IPS DF 19.7 (cell line): ENCODE measurements around the gene ATAD2B.
"Not testable (repeated sequence)": the region's sequence is repeated elsewhere in the genome, so short reads cannot be mapped to it uniquely, and the experiment has no call there.

ENCODE experiments used
- DNase-seq: peaks from one replicate; pipeline ENCODE4 v3.0.0-alpha.2; 2013; ENCODE audit warnings: low read depth, low spot score

ATAD2B gene

DNA sequence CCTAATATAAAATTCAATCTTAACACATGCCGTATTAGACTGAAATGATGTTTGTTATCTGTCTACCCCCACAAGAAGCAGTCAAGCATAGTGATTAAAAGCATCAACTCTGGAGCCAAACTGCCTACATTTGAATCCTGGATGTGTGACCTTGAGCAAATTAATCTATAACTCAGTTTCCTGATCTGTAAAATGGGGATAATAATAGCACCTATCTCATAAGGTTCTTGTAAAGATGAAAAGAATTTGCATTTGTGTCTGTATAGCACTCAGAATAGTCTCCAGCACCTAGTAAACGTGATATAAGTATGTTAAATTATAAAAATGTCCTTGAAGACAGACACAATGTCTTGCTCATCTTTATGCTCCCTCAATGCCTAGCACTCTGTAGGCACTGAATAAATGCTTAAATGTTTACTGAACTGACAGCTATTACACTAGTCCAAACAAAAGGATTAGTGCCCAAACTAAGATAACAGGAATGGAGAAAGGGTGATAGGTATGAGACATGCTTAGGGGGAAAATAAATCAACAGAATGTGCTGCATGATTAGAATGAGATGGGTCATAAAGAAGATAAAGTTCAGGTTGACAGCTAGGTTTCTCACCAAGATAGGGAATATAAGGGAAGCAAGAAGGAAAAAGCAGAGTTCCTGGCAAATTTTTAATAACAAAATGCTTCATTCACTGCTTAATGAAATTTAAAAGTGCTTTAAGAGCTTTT is 180.6 kb downstream of the ATAD2B start:
- no peak for DNase-seq

DNA sequence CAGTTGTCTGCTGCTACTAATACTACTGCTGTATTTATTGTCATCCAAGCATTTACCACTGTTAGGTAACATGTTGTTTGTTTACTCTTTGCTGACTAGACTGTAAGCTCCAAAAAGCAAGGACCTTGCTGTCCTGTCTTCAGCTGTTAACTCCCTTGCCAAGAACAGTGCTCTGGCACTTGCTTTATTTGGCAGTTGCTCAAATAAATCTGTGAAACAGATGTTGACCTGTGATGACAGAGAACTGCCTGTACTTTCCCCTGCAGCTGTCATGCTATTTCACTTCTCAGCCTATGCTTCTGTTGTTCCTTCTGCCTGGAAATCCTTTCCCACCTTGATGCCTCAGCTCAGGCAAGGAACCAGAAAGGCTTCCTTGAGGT is 181.2 kb downstream of the ATAD2B start:
- DNase-seq = no peak

DNA sequence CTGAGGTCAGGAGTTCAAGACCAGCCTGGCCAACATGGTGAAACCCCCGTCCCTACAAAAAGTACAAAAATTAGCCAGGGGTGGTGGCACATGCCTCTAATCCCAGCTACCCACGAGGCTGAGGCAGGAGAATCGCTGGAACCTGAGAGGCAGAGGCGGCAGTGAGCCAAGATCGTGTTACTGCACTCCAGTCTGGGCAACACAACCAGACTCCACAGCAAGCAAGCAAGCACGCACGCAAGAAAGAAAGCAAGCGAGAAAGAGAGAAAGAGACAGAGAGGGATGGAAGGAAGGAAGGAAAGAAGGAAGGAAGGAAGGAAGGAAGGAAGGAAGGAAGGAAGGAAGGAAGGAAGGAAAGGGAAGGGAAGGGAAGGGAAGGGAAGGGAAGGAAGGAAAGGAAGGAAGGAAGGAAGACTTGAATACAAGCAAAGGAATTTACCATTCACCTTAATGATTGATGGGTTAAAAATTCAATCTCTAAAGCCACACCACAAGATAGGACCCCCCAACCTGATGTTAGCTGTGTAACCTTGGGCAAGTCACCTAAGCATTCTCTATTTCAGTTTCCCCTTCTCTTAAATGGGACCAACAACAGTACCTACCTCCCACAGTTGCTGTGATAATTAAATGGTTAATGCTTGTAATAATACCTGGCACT is 181.7 kb downstream of the ATAD2B start:
- DNase-seq = no peak

DNA sequence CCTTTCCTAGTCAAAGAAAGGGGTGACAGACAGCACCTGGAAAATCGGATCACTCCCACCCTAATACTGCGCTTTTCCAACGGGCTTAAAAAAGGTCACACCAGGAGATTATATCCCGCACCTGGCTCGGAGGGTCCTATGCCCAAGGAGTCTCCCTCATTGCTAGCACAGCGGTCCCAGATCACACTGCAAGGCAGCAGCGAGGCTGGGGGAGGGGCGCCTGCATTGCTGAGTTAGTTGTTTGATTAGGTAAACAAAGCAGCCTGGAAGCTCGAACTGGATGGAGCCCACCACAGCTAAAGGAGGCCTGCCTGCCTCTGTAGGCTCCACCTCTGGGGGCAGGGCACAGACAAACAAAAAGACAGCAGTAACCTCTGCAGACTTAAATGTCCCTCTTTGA is 190.1 kb downstream of the ATAD2B start:
- not testable (repeated sequence) for DNase-seq

DNA sequence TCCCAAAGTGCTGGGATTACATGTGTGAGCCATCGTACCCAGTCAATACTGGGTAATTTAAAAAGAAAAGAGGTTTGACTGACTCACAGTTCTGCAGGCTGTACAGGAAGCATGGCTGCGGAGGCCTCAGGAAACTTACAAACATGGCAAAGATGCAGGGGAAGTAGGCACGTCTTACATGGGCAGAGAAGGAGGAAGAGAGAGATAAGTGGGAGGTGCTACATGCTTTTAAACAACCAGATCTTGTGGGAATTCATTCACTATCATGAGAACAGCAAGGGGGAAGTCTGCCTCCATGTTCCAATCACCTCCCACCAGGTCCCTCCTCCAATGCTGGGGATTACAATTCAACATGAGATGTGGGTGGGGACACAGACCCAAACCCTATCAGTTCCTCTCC is 192.5 kb downstream of the ATAD2B start:
- DNase-seq = no peak

DNA sequence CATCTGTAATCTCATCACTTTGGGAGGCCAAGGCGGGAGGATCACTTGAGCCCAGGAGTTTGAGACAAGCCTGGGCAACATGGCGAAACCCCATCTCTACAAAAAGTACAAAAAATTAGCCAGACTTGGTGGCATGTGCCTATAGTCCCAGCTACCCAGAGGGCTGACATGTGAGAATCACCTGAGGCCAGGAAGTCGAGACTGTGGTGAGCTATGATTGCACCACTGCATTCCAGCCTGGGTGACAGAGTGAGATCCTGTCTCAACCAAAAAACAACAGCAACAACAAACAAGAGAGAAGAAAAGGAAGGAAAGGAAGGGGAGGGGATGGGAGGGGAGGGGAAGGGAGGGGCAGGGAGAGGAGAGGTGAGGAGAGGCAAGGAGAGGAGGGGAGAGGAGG is 203.9 kb downstream of the ATAD2B start:
- not testable (repeated sequence) for DNase-seq

DNA sequence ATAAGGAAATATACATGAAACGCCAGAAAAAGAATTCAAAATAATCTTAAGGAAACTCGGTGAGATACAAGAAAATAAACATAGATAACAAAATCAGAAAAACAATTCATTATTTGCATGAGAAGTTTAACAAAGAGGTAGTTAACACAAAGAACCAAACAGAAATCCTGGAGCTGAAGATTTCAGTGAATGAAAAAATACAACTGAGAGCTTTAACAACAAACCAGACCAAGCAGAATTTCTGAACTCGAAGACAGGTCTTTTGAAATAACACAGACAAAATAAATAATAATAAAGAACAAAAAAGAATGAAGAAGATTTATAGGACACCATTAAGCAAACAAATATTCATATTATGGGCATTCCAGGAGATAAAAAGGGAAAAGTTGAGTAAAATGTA is 204.7 kb downstream of the ATAD2B start:
- DNase-seq = no peak

DNA sequence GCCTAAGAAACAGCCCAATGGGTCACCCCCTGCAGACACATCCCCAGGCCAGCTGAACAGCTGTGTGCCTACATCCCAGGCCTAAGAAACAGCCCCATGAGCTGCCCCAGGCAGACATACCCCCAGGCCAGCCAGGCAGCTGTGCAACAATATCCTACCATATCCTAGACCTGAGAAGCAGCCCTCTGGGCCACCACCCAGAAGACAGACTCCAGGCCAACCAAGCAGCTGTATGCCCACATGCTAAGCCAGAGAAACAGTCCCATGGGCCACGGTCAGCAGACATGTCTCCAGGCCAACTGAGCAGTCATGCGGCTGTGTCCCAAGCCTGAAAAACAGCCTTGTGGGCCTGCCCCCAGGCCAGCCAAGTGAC is 205.5 kb downstream of the ATAD2B start:
- DNase-seq = no peak

DNA sequence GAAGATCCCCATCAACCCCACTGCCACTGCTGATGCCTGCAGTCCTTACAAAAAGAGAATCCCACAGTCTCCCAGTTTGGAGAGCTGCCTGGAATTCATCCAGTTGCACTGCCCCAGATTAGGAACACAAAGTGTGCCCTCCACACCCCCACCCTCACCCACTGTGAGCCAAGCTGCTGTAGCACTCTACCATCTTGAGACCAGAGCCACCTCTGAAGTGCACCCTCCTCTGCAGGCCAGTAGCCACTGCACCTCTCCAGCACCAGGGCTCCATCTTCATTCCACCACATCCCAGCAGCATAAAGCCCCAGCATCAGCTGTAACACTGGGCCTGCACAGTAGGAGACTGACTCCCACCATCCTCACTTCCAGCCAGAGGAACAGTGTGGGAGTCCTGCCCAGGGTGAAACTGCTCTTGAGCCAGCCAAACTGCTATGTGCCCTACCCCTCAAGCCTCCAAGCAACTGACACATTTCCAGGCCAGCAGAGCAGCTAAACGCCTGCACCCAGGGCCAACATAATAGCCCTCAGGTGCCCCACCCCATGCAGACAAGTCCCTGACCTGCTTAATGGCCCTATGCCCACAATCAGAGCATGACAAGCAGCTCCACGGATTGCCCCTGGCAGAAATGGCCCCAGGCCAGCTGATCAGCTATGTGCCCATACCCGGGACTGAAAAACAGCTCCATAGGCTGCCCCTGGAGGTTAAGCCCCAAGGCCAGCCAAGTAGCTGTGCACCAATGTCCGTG is 206.0 kb downstream of the ATAD2B start:
- DNase-seq = no peak

DNA sequence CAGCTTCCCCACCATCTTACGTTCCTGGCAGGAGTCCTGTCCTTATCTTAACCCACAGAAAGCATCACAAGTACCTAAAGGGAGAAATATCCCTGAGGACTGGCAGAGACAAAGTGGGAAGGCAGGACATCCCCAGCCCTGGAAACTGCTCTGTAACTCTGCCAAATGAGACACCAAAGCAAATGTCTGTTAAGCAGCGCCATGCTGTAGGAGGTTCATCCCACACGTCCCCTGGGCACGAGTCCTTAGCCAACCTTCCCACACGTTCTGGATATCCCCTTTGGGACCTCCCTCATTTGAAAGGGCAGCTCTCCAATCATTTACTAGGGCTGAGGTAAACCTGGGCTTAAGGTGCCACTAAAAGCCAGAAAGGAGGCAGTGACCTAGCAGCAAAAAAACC is 207.2 kb downstream of the ATAD2B start:
- no peak for DNase-seq

DNA sequence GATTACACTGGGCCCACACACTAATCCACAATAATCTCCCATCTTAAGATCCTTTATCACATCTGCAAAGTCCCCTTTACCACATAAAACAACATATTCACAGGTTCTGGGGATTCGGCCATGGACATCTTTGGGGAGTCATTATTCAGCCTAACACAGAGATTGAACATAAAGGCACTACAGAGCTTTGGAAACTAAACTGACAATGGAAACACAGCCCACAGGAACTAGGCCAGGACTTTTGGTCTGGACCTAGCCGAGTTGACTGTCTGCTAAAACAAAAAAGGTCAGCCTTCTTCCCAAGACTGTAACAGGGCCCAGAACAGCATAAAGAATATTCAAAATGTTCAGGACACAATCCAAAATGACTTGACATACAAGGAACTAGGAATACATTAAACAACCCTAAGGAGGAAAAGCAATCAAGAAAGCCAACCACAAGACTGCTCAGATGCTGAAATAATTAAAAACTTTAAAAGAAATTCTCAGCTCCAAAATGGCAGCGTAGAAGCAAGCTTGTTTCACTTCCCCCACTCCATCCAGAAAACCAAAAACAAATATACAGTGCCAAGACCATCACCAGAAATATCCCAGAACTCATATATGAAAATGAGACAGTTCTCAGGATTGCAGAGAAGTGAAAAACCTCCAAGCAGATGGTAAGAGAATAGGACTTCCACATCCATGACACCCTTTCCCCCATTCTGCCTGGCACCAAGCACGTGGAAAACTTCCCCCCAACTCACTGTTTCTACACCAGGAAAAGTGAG is 207.8 kb downstream of the ATAD2B start:
- no peak for DNase-seq

DNA sequence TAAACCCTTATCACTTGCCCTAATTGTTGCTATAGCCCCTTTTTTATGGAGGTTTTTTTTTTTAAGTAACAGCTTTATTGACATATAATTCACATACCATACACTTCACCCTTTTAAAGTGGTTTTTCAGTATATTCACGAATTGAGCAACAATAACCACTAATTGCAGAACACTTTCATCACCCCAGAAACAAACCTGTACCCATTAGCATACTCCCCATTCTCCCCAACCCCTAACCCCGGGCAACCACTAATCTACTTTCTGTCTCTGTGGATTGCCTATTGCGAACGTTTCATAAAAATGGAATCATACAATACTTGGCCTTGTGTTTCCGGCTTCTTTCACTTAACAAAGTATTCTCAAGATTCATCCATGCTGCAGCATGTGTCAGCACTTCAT is 213.6 kb downstream of the ATAD2B start:
- DNase-seq = no peak

DNA sequence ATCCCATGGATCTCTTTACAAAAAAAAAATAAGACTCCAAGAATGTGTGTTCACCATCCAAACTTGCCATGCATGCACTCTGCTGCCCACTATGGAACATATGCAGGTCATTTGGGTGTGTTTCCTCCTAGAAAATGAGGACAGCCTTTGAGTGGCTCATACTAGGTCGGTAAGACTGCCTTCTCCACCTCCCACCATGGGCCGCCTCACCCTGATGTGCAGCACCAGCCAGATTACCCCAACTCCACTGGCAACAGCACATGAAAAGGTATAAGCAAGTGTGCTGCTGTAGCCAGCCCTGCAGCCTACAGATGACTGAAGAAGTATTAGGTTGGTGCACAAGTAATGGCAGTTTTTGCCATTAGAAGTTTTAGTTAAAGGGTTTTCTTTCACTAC is 214.2 kb downstream of the ATAD2B start:
- DNase-seq = no peak

DNA sequence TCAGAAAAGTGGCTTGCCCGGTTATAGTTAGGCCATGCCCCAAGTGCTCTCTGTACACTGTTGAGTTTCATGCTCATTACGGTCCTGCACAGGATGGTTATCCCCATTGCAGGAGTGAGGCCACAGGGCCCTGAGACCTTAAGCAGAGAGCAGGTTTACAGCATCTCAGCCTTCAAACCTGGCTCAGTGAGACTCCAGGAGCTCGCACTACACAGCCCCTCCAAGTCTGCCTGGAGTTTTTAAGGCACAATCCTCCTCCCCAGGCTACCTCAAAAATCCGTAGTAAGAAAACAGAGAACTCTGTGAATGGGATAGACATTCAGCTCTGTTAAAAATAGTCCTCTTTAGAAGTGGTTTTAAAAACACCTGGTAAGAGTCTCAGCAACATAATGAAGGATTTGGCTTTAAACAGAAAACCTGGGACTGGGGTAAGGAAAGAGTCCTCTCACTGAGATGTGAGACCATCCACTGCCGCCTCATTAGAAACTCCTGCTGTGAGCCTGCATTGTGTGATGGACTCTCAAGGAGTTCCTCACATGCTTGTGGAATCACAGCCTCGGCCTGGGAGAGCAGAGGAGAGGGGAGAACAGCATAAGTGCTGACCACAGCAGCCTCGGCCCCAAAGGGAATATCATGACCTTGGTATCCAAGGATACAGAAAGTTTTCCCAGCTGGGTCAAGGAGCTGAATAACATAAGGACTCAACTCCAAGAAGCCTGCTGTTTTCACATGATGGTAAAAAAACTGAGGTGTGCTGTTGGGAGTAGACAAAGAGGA is 214.8 kb downstream of the ATAD2B start:
- peak; percentile 59 for DNase-seq

DNA sequence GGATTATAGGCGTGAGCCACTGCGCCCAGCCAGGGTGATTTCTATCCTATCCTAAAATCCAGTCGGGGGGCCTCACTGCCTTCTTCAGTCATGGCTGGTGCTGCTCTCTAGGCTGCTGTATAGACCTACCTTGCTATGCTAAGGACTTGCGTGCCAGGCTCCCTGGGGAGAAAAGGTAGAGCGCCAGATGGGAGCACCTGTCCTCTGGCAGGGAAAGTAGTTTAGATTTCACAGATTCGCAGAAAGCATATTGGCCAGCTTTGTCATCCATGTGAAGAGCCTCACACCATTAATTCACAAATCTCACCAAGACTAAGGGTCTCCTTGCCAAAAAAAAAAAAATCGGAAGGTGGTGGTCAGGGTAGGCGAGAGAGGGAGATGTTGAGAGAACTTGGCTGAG is 217.6 kb downstream of the ATAD2B start:
- DNase-seq = no peak

DNA sequence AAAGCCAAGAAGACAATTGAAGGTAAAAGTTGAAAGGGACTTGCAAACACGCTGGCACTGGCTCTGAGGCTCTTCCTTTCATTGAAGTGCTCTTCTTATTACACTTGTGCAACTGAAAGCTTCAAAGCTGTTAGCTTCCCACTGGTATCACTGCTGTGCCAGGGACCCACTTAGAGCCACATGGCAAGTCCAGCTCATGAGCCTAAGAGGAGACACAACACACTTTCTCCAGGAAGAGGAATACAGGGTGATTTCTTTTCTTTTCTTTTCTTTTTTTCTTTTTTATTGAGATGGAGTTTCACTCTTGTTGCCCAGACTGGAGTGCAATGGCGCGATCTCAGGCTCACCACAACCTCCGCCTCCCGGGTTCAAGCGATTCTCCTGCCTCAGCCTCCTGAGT is 218.2 kb downstream of the ATAD2B start:
- no peak for DNase-seq

DNA sequence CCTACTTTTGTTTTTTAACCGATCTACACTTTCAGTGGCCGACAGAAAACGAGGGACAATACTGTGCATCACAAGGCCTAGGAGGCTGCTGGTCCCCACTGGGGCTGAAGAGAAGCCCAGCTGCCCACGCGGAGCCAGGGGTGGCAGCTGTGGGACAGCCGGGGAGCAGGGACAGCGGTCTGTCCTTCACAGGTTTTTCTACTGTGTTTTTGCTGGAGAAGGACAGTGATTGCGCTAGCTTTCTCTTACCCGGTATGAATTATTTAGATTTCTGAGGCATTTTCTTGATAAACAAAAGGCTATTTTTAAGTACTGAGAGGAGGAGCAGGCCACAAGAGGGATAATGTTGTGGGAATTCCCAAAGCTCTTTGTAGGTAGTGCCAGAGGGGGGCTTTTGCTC is 219.8 kb downstream of the ATAD2B start:
- DNase-seq = no peak

DNA sequence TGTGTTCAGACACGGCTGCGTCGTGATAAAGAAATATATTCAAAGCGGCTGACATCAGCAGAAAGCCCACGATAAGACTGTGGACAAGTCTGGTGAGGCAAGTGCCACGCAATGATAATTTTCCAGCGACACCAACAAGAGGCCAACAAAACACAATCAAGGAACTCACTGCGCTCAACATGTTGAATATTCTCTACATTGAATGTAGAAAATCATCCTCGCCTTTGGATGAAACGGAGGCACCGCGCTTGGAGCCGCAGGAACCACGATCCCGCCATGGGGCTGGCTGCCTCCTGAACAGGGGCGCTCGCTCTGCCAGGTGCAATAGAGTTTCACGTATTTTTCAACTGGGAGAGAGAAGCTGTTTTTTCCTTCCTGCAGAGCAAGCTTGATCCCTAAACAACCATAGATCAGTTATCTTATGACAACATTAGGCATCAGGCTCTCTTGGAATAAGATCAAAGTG is 220.3 kb downstream of the ATAD2B start:
- no peak for DNase-seq

DNA sequence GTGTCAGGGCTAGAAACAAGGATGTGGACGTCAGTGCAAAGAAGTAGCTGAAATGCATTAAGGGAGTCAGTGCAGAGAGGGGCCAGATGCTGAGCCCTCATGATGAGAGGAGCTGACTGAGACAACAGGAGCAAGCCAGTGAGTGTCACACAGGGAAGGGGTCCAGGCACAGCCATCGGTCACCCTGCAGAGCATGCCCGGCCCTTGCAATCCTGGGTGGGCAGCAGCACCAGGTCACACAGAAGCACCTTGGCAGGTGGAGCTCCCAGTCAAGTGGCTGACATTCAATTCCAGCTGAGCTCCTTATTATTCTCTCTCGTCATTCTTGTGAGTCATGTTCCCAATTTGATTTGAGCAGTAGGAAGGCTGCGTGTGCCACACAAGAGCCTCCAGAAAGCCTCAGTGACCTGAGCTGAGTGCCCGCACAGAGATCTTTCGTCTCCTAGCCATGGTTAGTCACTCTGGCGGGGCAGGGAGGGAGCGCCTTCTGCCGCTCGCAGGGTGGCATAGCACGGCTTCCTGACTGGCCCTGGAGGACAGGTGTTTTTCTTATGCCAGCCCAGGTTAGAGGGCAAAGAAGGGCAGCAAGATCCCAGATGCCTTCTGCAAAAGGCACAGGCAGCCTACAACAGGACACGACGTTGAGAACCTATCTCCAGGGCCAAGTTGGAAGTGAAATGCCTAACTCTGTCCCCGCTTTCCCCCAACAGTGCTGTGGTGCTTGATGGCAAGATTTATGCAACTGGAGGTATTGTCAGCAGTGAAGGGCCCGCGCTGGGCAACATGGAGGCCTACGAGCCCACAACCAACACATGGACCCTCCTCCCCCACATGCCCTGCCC is 220.9 kb downstream of the ATAD2B start:
- DNase-seq = no peak
